ENCODE data around the gene FABP3.

Gene FABP3

GRCh38 chr1:31373056-31373896, at the start of gene FABP3:
TSS of gene FABP3 (minus strand) at chr1:31373076. CDS start at chr1:31373014, 62 bp downstream.
- peak; percentile 5 for DNase-seq

- no peak for DNase-seq
Observed at GRCh38 chr1:31421371-31422040, 48.6 kb upstream of the FABP3 start.

DNA sequence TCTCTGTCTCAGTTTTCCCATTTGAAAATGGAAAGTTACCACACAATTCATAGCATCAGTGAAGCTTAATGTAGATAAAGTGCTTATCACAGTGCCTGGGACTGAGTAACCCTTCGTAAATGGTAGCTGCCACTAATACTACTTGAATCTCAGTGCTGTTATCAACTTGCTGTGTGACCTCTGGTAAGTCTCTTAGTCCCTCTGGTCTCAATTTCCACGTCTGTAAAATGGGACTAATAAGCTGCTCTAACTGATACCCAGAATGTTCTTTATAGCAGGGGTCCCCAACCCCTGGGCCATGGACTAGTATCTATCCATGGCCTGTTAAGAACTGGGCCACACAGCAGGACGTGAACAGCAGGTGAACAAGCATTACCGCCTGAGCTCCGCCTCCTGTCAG, 47.8 kb upstream of the FABP3 start:
- no peak for DNase-seq

- no peak for DNase-seq
Observed at GRCh38 chr1:31418626-31419323, 45.9 kb upstream of the FABP3 start.

- no peak for DNase-seq
Observed at GRCh38 chr1:31417148-31417547, 44.3 kb upstream of the FABP3 start.

GRCh38 chr1:31416101-31416736, 43.3 kb upstream of the FABP3 start:
- no peak for DNase-seq

- no peak for DNase-seq
Observed at GRCh38 chr1:31415658-31416057, 42.8 kb upstream of the FABP3 start.

- no peak for DNase-seq
Observed at GRCh38 chr1:31414980-31415370, 42.1 kb upstream of the FABP3 start.

GRCh38 chr1:31413405-31414001, 40.6 kb upstream of the FABP3 start:
- no peak for DNase-seq

DNA sequence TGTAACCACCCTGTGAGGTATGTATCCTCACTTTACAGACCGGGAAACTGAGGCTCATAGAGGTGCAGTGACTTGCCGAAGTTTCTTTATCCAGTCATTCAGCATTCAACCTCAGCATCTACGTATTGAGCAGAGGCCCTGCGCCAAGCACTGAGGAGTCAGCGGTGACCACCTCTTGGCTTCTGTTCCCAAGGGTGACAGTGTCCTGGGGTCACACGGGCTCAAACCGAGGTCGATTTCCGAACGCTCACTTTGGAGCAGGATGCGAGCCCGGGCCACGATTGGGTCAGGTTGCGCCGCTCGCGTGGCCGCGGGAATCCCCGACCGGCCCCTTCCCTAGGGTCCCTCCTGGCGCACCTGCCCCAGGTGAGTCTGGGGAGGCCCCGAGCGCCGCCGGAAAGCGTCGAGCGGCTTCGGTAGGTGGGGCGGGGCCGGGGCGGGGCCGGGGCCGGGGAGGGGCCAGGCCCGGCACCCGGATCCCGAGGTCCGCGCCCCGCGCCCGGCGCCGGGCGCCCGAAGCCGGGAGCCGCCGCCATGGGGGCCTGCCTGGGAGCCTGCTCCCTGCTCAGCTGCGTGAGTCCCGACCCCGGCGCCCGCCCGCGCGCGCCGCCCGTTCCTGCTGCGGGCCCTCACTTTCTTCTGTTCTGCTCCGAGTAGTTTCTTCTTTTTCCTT, 40.0 kb upstream of the FABP3 start, which contains the start of gene SERINC2:
Gene SERINC2, plus strand, starts transcription at position 482 of the 673 bp plus-strand sequence. Its CDS starts 53 bp downstream, at position 535.
- no peak for DNase-seq

GRCh38 chr1:31412205-31412604, 39.3 kb upstream of the FABP3 start:
- no peak for DNase-seq

- DNase-seq = no peak
Observed at GRCh38 chr1:31410871-31411270, 38.0 kb upstream of the FABP3 start.

DNA sequence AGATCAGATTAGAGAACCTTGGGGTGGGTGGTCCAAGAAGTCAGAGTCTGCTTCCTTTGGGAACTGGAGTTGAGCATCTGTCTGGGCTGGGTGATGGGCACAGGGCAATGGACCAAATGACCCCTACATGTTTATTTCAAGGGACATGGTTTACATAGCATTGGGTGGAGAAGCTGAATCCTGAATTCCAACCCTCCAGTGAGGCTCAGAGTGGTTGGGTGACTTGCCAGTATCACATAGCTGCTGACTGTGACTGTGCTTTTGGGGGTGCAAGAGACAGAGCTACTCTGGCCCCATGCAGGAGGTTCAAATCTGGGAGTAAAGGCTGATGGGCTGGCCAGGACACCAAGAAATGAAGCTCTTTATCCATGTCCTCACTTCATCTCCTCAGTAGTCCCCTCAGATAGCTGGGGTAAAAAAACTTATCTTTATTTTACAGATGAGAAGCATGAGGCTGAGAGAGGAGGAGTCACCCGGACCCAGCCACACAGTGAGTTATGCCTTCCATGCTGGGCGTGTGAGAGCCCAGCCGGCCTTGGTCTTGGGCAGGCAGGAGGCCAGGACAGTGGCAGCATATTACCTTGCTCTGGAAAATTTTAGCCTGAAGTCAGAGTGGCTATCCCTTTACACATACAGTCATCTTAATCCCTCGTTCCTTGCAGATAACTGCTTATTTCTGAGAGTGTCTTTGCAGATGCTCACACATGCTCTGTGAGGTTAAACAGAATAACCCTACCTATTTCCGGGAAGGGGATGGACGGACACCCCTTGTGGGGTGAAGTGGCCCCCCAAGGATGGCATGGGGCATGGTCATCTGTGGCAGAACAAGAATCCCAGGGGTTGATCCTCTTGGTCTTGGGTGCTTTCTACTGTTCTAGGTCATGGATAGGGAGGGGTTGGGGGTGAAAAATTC, 37.3 kb upstream of the FABP3 start:
- DNase-seq = no peak

DNA sequence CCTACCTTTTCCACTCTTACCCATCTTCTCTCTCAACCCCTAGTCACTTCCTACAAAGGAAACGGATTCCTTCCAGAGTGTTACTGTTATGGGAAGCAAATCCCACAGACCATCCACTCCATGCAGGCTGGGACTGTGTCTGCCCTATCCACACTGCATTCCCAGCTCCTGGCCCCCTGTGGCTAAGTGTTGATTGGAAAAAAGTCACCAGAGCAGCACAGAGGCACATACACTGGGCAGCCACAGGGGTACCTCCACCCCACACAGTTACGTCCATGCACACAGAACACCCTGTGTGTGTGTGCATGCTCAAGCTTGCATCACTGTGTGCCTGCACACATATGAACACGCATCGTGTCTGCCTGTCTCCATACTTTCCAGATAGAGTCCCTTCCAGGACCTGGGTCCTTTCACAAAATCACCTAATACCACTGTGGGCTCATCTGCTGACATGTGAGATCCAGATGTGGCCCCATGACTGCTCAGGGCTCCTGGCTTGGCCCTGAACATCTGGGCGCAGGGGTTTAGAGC, 36.0 kb upstream of the FABP3 start:
- DNase-seq = no peak

DNA sequence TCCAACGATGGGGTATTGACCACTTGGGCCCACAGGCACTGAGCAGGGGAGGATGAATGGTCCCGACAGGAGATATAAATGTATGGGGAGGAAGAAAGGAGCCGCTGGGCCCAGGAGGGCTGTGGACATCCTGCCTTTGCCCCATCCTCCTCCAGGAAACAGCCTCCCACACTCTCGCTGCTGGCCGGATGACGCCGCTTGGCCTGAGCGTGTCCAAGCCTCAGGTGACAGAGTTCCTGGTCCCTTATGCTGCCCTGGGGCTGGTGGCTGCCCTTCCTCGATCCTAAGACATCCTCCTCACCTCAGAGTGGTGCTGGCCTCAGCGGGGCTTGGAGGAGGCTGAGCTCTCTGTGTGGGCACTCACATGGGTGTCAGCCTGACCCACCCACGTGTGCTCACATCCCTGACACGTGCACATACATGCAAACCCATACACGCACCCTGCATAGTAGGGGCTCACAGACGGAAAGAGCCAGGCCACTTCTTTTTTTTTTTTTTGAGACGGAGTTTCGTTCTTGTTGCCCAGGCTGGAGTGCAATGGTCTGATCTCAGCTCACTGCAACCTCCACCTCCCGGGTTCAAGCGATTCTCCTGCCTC, 34.3 kb upstream of the FABP3 start:
- DNase-seq = no peak

- no peak for DNase-seq
Observed at GRCh38 chr1:31405578-31406245, 32.8 kb upstream of the FABP3 start.

- no peak for DNase-seq
Observed at GRCh38 chr1:31401241-31401640, 28.4 kb upstream of the FABP3 start.

DNA sequence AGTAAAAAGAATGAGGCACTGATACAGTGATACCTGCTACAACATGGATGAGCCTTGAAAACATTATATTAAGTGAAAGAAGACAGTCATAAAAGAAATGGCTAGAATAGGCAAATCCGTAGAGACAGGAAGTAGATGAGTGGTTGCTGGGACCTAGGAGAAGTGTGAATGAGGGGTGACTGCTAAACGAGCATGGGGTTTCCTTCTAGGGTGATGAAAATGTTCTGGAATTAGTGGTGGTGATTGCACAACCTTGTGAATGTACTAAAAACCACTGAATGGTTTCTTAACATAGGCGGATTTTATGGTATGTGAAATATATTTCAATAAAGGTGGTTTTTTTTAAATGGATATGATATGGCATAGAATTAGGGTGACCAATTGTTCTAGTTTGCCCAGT, 27.5 kb upstream of the FABP3 start:
- DNase-seq = no peak

GRCh38 chr1:31399976-31400375, 27.1 kb upstream of the FABP3 start:
- DNase-seq = no peak

DNA sequence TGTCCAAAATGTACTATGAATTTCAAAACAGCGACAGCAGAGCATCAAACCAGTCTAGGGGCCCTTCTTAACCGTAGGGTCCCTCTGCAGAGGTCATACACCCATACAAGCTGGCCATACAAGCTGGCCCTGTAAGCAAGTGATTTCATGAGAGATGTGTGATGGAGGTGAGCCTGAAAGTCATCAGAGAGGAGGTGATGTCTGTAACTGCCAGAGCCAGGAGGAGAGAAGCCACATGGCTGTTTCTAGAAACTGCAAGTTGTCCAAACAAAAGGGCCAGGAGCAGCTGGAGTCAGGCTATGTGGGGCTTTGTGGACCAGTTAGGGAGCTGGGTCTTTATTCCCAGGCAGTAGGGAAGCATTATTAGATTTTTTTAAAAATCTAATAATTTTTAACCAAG, 25.4 kb upstream of the FABP3 start:
- DNase-seq = no peak
